DOHH2 (cell line): Measurements from ENCODE around the gene SLC1A2.

ENCODE experiments used
- CTCF ChIP-seq: fragments of 200-600 bp; sonication (generic); IDR thresholded peaks from one replicate; pipeline ENCODE4 v1.5.1; 2014; ENCODE audit warnings: antibody characterized with exemption, mild to moderate bottlenecking, low read depth, low read length; ENCODE audit not compliant: poor library complexity, severe bottlenecking
- EZH2phosphoT487 ChIP-seq: fragments of 200-600 bp; sonication (generic); IDR thresholded peaks from 2 replicates; pipeline ENCODE4 v1.6.1; 2017; ENCODE audit warnings: borderline replicate concordance, mild to moderate bottlenecking, antibody characterized with exemption, low read length, moderate library complexity, mixed read lengths

- TF ChIP-seq CTCF: no peak
- TF ChIP-seq EZH2phosphoT487: no peak
Observed at GRCh38 chr11:35318309-35318708, 101.0 kb downstream of the SLC1A2 start.
